Vagina (tissue), 2 donors: ENCODE results near the gene SUN5. TPM values are rescaled to one million over a fixed set of nuclear protein-coding genes. Genes with fewer than 3 reads are reported as not detected.

Experiments
- DNase-seq, 2 donors: peaks; one replicate each; pipeline ENCODE4 v3.0.0-alpha.2; 2017; ENCODE audit errors: extremely low spot score in 2 of 2
- H3K27ac ChIP-seq: fragments of 200-600 bp; sonication (generic); one replicate; pipeline ENCODE4 v1.5.1; 2019
- H3K27me3 ChIP-seq: fragments of 200-600 bp; sonication (generic); one replicate; pipeline ENCODE4 v1.5.1; 2019
- H3K36me3 ChIP-seq, 2 donors: fragments of 200-600 bp; sonication (generic); one replicate each; pipeline ENCODE4 v1.5.1; 2017 to 2019
- H3K4me1 ChIP-seq: fragments of 200-600 bp; sonication (generic); one replicate; pipeline ENCODE4 v1.5.1; 2019
- H3K4me3 ChIP-seq, 2 donors: fragments of 200-600 bp; sonication (generic); 1 replicate in 1 of 2; 2 replicates in 1 of 2; pipeline ENCODE4 v1.5.1; 2016 to 2019
- H3K9me3 ChIP-seq: fragments of 200-600 bp; sonication (generic); one replicate; pipeline ENCODE4 v1.5.1; 2019
- CTCF ChIP-seq, 3 experiments: fragments of 450-650 bp in 2 of 3; fragments of 200-600 bp in 1 of 3; sonication (generic) in 1 of 3; IDR thresholded peaks; one replicate each; pipeline ENCODE4 v1.5.1; 2017 to 2019; ENCODE audit warnings: antibody characterized with exemption in 3 of 3, mild to moderate bottlenecking in 2 of 3, moderate library complexity in 2 of 3
- POLR2A ChIP-seq, 2 donors: fragments of 450-650 bp; IDR thresholded peaks; one replicate each; pipeline ENCODE4 v1.6.1; 2017; ENCODE audit warnings: antibody characterized with exemption in 2 of 2, mild to moderate bottlenecking in 2 of 2, moderate library complexity in 2 of 2
- POLR2AphosphoS5 ChIP-seq, 2 donors: sonication (generic); formaldehyde crosslinking; IDR thresholded peaks; one replicate each; pipeline ENCODE4 v1.9.0; 2017; ENCODE audit warnings: antibody characterized with exemption in 2 of 2, mild to moderate bottlenecking in 2 of 2, low read depth in 1 of 2; ENCODE audit not compliant: insufficient read depth in 1 of 2
- intact Hi-C: fragments of 100-400 bp; cut with DNase I; formaldehyde crosslinking; loops from one replicate; pipeline ENCODE4 v1.15.1; 2023
- total RNA-seq: library from RNA; depleted of rRNA; stranded (reverse); fragments of >200 nt; gene quantifications from one replicate; pipeline ENCODE4 v1.2.3, GENCODE V29; 2016

The SUN5 gene
- total RNA-seq, 1 donor from 2014 or later = not detected

- intact Hi-C loops = no loop called here
- Histone ChIP-seq H3K4me1 (no peaks in the 10 kb centered on the region), H3K27me3 (no peaks in the 10 kb centered on the region), H3K4me3 (no peak overlapping the region), H3K27ac (no peak overlapping the region), H3K9me3 (no peaks in the 10 kb centered on the region), H3K36me3 (no peaks in the 10 kb centered on the region)
- DNase-seq = no peak
- TF ChIP-seq POLR2AphosphoS5 (IDR thresholded peaks at IDR 0.05; ENCODE audit: insufficient read depth in 1 of 2, low read depth in 1 of 2) (no peak), CTCF (IDR thresholded peaks at IDR 0.05) (no peak), POLR2A (IDR thresholded peaks at IDR 0.05) (no peak)
Observed at GRCh38 chr20:33015700-33016580, 11.7 kb upstream of the SUN5 start.

GRCh38 chr20:33015114-33015484 is 10.9 kb upstream of the SUN5 start:
- Histone ChIP-seq H3K36me3 (no peaks in the 10 kb centered on the region), H3K27ac (no peak overlapping the region), H3K9me3 (no peaks in the 10 kb centered on the region), H3K4me1 (no peaks in the 10 kb centered on the region), H3K27me3 (no peaks in the 10 kb centered on the region), H3K4me3 (no peak overlapping the region)
- TF ChIP-seq CTCF (IDR thresholded peaks at IDR 0.05) (no peak), POLR2AphosphoS5 (IDR thresholded peaks at IDR 0.05; ENCODE audit: insufficient read depth in 1 of 2, low read depth in 1 of 2) (no peak), POLR2A (IDR thresholded peaks at IDR 0.05) (no peak)
- no peak for DNase-seq
- intact Hi-C loops = no loop called here

GRCh38 chr20:33014336-33015113 is 10.3 kb upstream of the SUN5 start:
- DNase-seq = no peak
- no peaks in the 10 kb centered on the region for H3K9me3 ChIP-seq
- no peak overlapping the region for H3K4me3 ChIP-seq
- intact Hi-C loops = no loop called here
- no peaks in the 10 kb centered on the region for H3K4me1 ChIP-seq
- no peaks in the 10 kb centered on the region for H3K36me3 ChIP-seq
- no peak for TF ChIP-seq POLR2A (IDR thresholded peaks at IDR 0.05)
- TF ChIP-seq POLR2AphosphoS5 (IDR thresholded peaks at IDR 0.05; ENCODE audit: insufficient read depth in 1 of 2, low read depth in 1 of 2) = no peak
- TF ChIP-seq CTCF (IDR thresholded peaks at IDR 0.05) = no peak
- no peak overlapping the region for H3K27ac ChIP-seq
- H3K27me3 ChIP-seq = no peaks in the 10 kb centered on the region

- DNase-seq = no peak
- Histone ChIP-seq H3K27ac (no peak overlapping the region), H3K36me3 (no peaks in the 10 kb centered on the region), H3K4me1 (no peaks in the 10 kb centered on the region), H3K9me3 (no peaks in the 10 kb centered on the region), H3K4me3 (no peak overlapping the region), H3K27me3 (no peaks in the 10 kb centered on the region)
- TF ChIP-seq CTCF (IDR thresholded peaks at IDR 0.05) = no peak
- TF ChIP-seq POLR2AphosphoS5 (IDR thresholded peaks at IDR 0.05; ENCODE audit: insufficient read depth in 1 of 2, low read depth in 1 of 2) = no peak
- no peak for TF ChIP-seq POLR2A (IDR thresholded peaks at IDR 0.05)
- intact Hi-C loops = no loop called here
Observed at GRCh38 chr20:33013701-33014326, 9.6 kb upstream of the SUN5 start.
